Neuronal stem cell (in vitro differentiated cells): ENCODE measurements around the gene MYO1E.

ENCODE experiments used
- DNase-seq: peaks from one replicate; pipeline ENCODE4 v3.0.0-alpha.2; 2013; ENCODE audit warnings: low spot score
- H2AFZ ChIP-seq: one replicate; pipeline ENCODE4 v1.6.1; 2013; ENCODE audit warnings: mild to moderate bottlenecking, low read length, inconsistent platforms
- H2AK5ac ChIP-seq: 2 replicates; pipeline ENCODE4 v1.6.1; 2013; ENCODE audit warnings: low read depth, mild to moderate bottlenecking, inconsistent platforms, low read length, moderate library complexity, mixed read lengths
- H2BK120ac ChIP-seq: 2 replicates; pipeline ENCODE4 v1.6.1; 2013; ENCODE audit warnings: low read depth, mild to moderate bottlenecking, inconsistent platforms, low read length, moderate library complexity, mixed read lengths
- H2BK12ac ChIP-seq: one replicate; pipeline ENCODE4 v1.6.1; 2013; ENCODE audit warnings: low read length, inconsistent platforms
- H2BK15ac ChIP-seq: 2 replicates; pipeline ENCODE4 v1.6.1; 2013; ENCODE audit warnings: mild to moderate bottlenecking, low read length, inconsistent platforms, mixed read lengths
- H2BK5ac ChIP-seq: one replicate; pipeline ENCODE4 v1.6.1; 2013; ENCODE audit warnings: inconsistent platforms, mild to moderate bottlenecking, low read length, moderate library complexity
- H3K14ac ChIP-seq: one replicate; pipeline ENCODE4 v1.6.1; 2013; ENCODE audit warnings: low read length, inconsistent platforms
- H3K18ac ChIP-seq: 2 replicates; pipeline ENCODE4 v1.6.1; 2013; ENCODE audit warnings: low read length, inconsistent platforms
- H3K23ac ChIP-seq: 2 replicates; pipeline ENCODE4 v1.6.1; 2013; ENCODE audit warnings: low read depth, mild to moderate bottlenecking, mixed read lengths, low read length, inconsistent platforms; ENCODE audit not compliant: poor library complexity
- H3K27ac ChIP-seq: replicated peaks from 3 replicates; pipeline ENCODE4 v1.5.1; 2013; ENCODE audit warnings: low read length, inconsistent platforms
- H3K27me3 ChIP-seq, 3 experiments: 2 replicates each; pipeline ENCODE4 v1.6.1; 2013; ENCODE audit warnings: low read length in 3 of 3, mild to moderate bottlenecking in 2 of 3, inconsistent platforms in 1 of 3, low read depth in 1 of 3, mixed read lengths in 1 of 3, moderate library complexity in 1 of 3; ENCODE audit not compliant: control insufficient read depth in 3 of 3, insufficient read depth in 3 of 3
- H3K36me3 ChIP-seq, 2 donors: replicated peaks in 1 of 2; 2 replicates each; pipeline ENCODE4 v1.6.1; 2013; ENCODE audit warnings: low read length in 2 of 2; ENCODE audit not compliant: control insufficient read depth in 2 of 2, insufficient read depth in 2 of 2
- H3K4ac ChIP-seq: 2 replicates; pipeline ENCODE4 v1.6.1; 2013; ENCODE audit warnings: inconsistent platforms, mild to moderate bottlenecking, low read length, moderate library complexity
- H3K4me1 ChIP-seq, 2 donors: 1 replicate in 1 of 2; 2 replicates in 1 of 2; pipeline ENCODE4 v1.6.1; 2013; ENCODE audit warnings: low read length in 2 of 2, low read depth in 1 of 2; ENCODE audit not compliant: control insufficient read depth in 2 of 2, insufficient read depth in 1 of 2
- H3K4me2 ChIP-seq: one replicate; pipeline ENCODE4 v1.6.1; 2013; ENCODE audit warnings: mild to moderate bottlenecking, low read length, inconsistent platforms; ENCODE audit not compliant: insufficient read depth, poor library complexity, severe bottlenecking
- H3K4me3 ChIP-seq, 2 donors: 2 replicates each; pipeline ENCODE4 v1.5.1; 2013; ENCODE audit warnings: low read length in 2 of 2, mild to moderate bottlenecking in 2 of 2, inconsistent platforms in 1 of 2, moderate library complexity in 1 of 2
- H3K79me1 ChIP-seq: one replicate; pipeline ENCODE4 v1.6.1; 2013; ENCODE audit warnings: low read depth, mild to moderate bottlenecking, inconsistent platforms, low read length, moderate library complexity
- H3K9ac ChIP-seq: one replicate; pipeline ENCODE4 v1.6.1; 2013; ENCODE audit warnings: mild to moderate bottlenecking, low read depth, low read length, inconsistent platforms; ENCODE audit not compliant: poor library complexity
- H3K9me3 ChIP-seq, 2 donors: replicated peaks in 1 of 2; 2 replicates each; pipeline versions ENCODE3 to v1.6.1; 2013; ENCODE audit warnings: low read length in 2 of 2, mild to moderate bottlenecking in 2 of 2, inconsistent platforms in 1 of 2, low read depth in 1 of 2, mixed read lengths in 1 of 2, moderate library complexity in 1 of 2; ENCODE audit not compliant: control insufficient read depth in 2 of 2, insufficient read depth in 1 of 2
- H4K8ac ChIP-seq: one replicate; pipeline ENCODE4 v1.6.1; 2013; ENCODE audit warnings: low read depth, mild to moderate bottlenecking, inconsistent platforms, low read length, moderate library complexity
- H4K91ac ChIP-seq: one replicate; pipeline ENCODE4 v1.6.1; 2013; ENCODE audit warnings: low read length, low read depth, mild to moderate bottlenecking, inconsistent platforms; ENCODE audit not compliant: poor library complexity
- WGBS, 2 donors: extraction: QIAGEN DNeasy Blood & Tissue Kit; methylation state at CpG; one replicate each; pipeline ENCODE4 v1.1.7; 2013; ENCODE audit warnings: missing lambda C conversion rate in 2 of 2, mixed read lengths in 1 of 2; ENCODE audit not compliant: insufficient read length in 2 of 2, insufficient replicate concordance in 1 of 2; ENCODE audit errors: extremely low coverage in 2 of 2; 5-methylcytosine and 5-hydroxymethylcytosine counted together

Gene MYO1E

GRCh38 chr15:59396211-59396610, 23.5 kb upstream of the MYO1E start:
- H2BK120ac ChIP-seq: no peak overlapping the region
- H2BK12ac ChIP-seq: no peak overlapping the region
- H4K8ac ChIP-seq: no peak overlapping the region
- H2BK15ac ChIP-seq: no peak overlapping the region
- no peaks in the 10 kb centered on the region for H3K79me1 ChIP-seq
- H3K18ac ChIP-seq: no peak overlapping the region
- H3K23ac ChIP-seq: no peak overlapping the region
- no peaks in the 10 kb centered on the region for H3K9me3 ChIP-seq
- no peaks in the 10 kb centered on the region for H3K36me3 ChIP-seq
- no peak overlapping the region for H3K4me3 ChIP-seq
- no peak overlapping the region for H2AK5ac ChIP-seq
- H2BK5ac ChIP-seq: no peak overlapping the region
- WGBS, 2 donors: no CpG with 5 or more reads among the region's 3 CpGs
- H3K4ac ChIP-seq: no peak overlapping the region
- H3K4me1 ChIP-seq: peaks cover 0 to 5% of the 10 kb centered on the region in 2 donors
- H3K14ac ChIP-seq: no peak overlapping the region
- no peak overlapping the region for H4K91ac ChIP-seq
- no peak overlapping the region for H3K4me2 ChIP-seq
- no peak for DNase-seq
- no peak overlapping the region for H2AFZ ChIP-seq
- H3K27me3 ChIP-seq: no peaks in the 10 kb centered on the region
- H3K27ac ChIP-seq: no peak overlapping the region
- no peak overlapping the region for H3K9ac ChIP-seq

- Histone ChIP-seq H3K4me2 (no peak overlapping the region), H2AFZ (no peak overlapping the region), H2AK5ac (no peak overlapping the region), H3K14ac (no peak overlapping the region), H3K23ac (no peak overlapping the region), H4K8ac (no peak overlapping the region), H3K4ac (no peak overlapping the region), H3K18ac (no peak overlapping the region), H2BK12ac (no peak overlapping the region), H3K36me3 (no peaks in the 10 kb centered on the region), H3K27me3 (no peaks in the 10 kb centered on the region), H2BK5ac (no peak overlapping the region), H3K4me3 (no peak overlapping the region), H4K91ac (no peak overlapping the region), H3K9me3 (no peaks in the 10 kb centered on the region), H3K27ac (no peak overlapping the region), H2BK120ac (no peak overlapping the region), H3K4me1 (peaks cover 0 to 2% of the 10 kb centered on the region in 2 donors), H2BK15ac (no peak overlapping the region), H3K79me1 (no peaks in the 10 kb centered on the region), H3K9ac (no peak overlapping the region)
- DNase-seq: no peak
- no CpG with 5 or more reads among the region's 9 CpGs for WGBS, 2 donors
Observed at GRCh38 chr15:59394166-59394661, 21.5 kb upstream of the MYO1E start.

DNA sequence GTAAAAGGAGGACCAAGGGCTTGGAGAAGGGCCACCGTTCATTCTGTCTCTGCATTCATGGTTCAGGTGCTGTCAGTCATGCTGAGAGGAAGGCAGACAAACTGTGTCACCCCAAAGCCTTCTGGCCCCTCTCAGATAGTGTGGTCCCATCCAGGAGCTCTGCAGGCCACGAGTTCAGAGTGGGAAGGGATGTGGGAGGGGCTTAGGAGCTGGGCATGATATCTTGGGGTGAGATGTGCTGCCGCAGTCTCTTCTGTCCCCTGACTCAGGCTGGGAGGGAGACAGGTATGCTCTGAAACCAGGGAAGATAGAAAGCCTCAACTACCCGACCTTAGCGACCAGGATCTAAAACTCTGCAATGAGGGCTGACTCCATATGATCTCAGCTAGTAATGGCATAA, 19.6 kb upstream of the MYO1E start:
- H2AK5ac ChIP-seq: no peak overlapping the region
- H3K36me3 ChIP-seq: no peaks in the 10 kb centered on the region
- WGBS, 2 donors: no CpG with 5 or more reads among the region's 5 CpGs
- H3K4me3 ChIP-seq: no peak overlapping the region
- no peak overlapping the region for H3K23ac ChIP-seq
- no peak overlapping the region for H4K8ac ChIP-seq
- peaks cover 0 to 2% of the 10 kb centered on the region in 2 donors for H3K4me1 ChIP-seq
- DNase-seq: no peak
- H3K4me2 ChIP-seq: no peak overlapping the region
- H3K9ac ChIP-seq: no peak overlapping the region
- no peak overlapping the region for H2BK15ac ChIP-seq
- H3K4ac ChIP-seq: no peak overlapping the region
- H2BK120ac ChIP-seq: no peak overlapping the region
- no peaks in the 10 kb centered on the region for H3K27me3 ChIP-seq
- no peaks in the 10 kb centered on the region for H3K9me3 ChIP-seq
- no peak overlapping the region for H3K14ac ChIP-seq
- no peak overlapping the region for H3K18ac ChIP-seq
- no peaks in the 10 kb centered on the region for H3K79me1 ChIP-seq
- no peak overlapping the region for H3K27ac ChIP-seq
- no peak overlapping the region for H2BK5ac ChIP-seq
- H2BK12ac ChIP-seq: no peak overlapping the region
- no peak overlapping the region for H4K91ac ChIP-seq
- H2AFZ ChIP-seq: no peak overlapping the region

- H4K8ac ChIP-seq: no peak overlapping the region
- H3K9me3 ChIP-seq: no peaks in the 10 kb centered on the region
- no peak overlapping the region for H3K4me2 ChIP-seq
- no peaks in the 10 kb centered on the region for H3K27me3 ChIP-seq
- no peaks in the 10 kb centered on the region for H3K79me1 ChIP-seq
- no peak overlapping the region for H4K91ac ChIP-seq
- H3K36me3 ChIP-seq: no peaks in the 10 kb centered on the region
- H2BK5ac ChIP-seq: no peak overlapping the region
- no peak overlapping the region for H3K4ac ChIP-seq
- H2AFZ ChIP-seq: no peak overlapping the region
- H2BK15ac ChIP-seq: no peak overlapping the region
- H3K4me3 ChIP-seq: no peak overlapping the region
- H3K9ac ChIP-seq: no peak overlapping the region
- no peak overlapping the region for H2AK5ac ChIP-seq
- no peak overlapping the region for H3K18ac ChIP-seq
- WGBS, 2 donors: no CpG with 5 or more reads among the region's 3 CpGs
- H3K23ac ChIP-seq: no peak overlapping the region
- no peak for DNase-seq
- H3K4me1 ChIP-seq: peaks cover 0 to 2% of the 10 kb centered on the region in 2 donors
- no peak overlapping the region for H3K27ac ChIP-seq
- H2BK12ac ChIP-seq: no peak overlapping the region
- no peak overlapping the region for H3K14ac ChIP-seq
- no peak overlapping the region for H2BK120ac ChIP-seq
Observed at GRCh38 chr15:59388670-59389069, 16.0 kb upstream of the MYO1E start.
